HG02623 (cell line): ENCODE measurements around the gene DDC.

Experiments used
- ATAC-seq: cut with Tn5 transposase; IDR thresholded peaks from one replicate; pipeline ENCODE4 v1.9.1; 2021; ENCODE audit warnings: moderate library complexity; ENCODE audit not compliant: unreplicated experiment

Gene DDC

GRCh38 chr7:50564640-50565558, at the start of gene DDC:
TSS of gene DDC (minus strand) at chr7:50565405. CDS start at chr7:50544085, 21,320 bp downstream.
- ATAC-seq = no peak

GRCh38 chr7:50613473-50613872, 48.3 kb upstream of the DDC start:
- no peak for ATAC-seq

GRCh38 chr7:50612704-50613103, 47.5 kb upstream of the DDC start:
- no peak for ATAC-seq

- ATAC-seq = no peak
Observed at GRCh38 chr7:50610521-50611277, 45.5 kb upstream of the DDC start.

- ATAC-seq = no peak
Observed at GRCh38 chr7:50608196-50608906, 43.1 kb upstream of the DDC start.

- ATAC-seq = no peak
Observed at GRCh38 chr7:50607524-50608125, 42.4 kb upstream of the DDC start.

- no peak for ATAC-seq
Observed at GRCh38 chr7:50605059-50605458, 39.9 kb upstream of the DDC start.

GRCh38 chr7:50603287-50603686, 38.1 kb upstream of the DDC start:
- ATAC-seq = no peak

- no peak for ATAC-seq
Observed at GRCh38 chr7:50599385-50599784, 34.2 kb upstream of the DDC start.

GRCh38 chr7:50598460-50599343, 33.5 kb upstream of the DDC start:
- no peak for ATAC-seq

GRCh38 chr7:50596484-50596883, 31.3 kb upstream of the DDC start:
- ATAC-seq = no peak

GRCh38 chr7:50595491-50596102, 30.4 kb upstream of the DDC start:
- peak; percentile 11 for ATAC-seq

GRCh38 chr7:50594734-50595485, 29.7 kb upstream of the DDC start:
- ATAC-seq = peak; percentile 54

GRCh38 chr7:50594136-50594535, 28.9 kb upstream of the DDC start:
- no peak for ATAC-seq

GRCh38 chr7:50592940-50593339, 27.7 kb upstream of the DDC start:
- ATAC-seq = no peak

GRCh38 chr7:50591480-50592438, 26.6 kb upstream of the DDC start:
- ATAC-seq = peak; percentile 48

GRCh38 chr7:50591098-50591479, 25.9 kb upstream of the DDC start:
- no peak for ATAC-seq

GRCh38 chr7:50590535-50590934, 25.3 kb upstream of the DDC start:
- ATAC-seq = no peak
